ENCODE results near the gene ARL2. TPM values are rescaled to one million over a fixed set of nuclear protein-coding genes. Genes with fewer than 3 reads are reported as not detected.
A peak's percentile ranks its signal among the peaks of the same experiment; 100 is the strongest.
"Not testable (repeated sequence)": the region's sequence is repeated elsewhere in the genome, so short reads cannot be mapped to it uniquely, and the experiment has no call there.

Gene ARL2
- 10 to 100 TPM; 58.5 to 59.4 TPM for total RNA-seq

GRCh38 chr11:65013888-65014725, at the start of gene ARL2:
TSS of gene ARL2 (plus strand) at chr11:65014160. CDS start at chr11:65014208, 48 bp downstream.
- CTCF ChIA-PET: interaction anchor here (0.6 to 3.4 kb wide), 31 partner anchors 10 to 247 kb away, joined by 3 to 25 read pairs (median 4); partner anchors contain the start of genes BATF2, CDCA5, EHD1 and FAU
- H3K4me3 Mint-ChIP-seq: peak within 1 kb of the TSS; percentile 94
- peak; percentile 85 for DNase-seq
- H3K27me3 Mint-ChIP-seq: no peaks in the 10 kb centered on the region
- H3K36me3 Mint-ChIP-seq (ENCODE audit: low read depth): peaks cover 14% of the 10 kb centered on the region
- peaks cover 30% of the 10 kb centered on the region for H3K4me1 Mint-ChIP-seq
- peak within 1 kb of the TSS; percentile 98 for H3K27ac Mint-ChIP-seq
- H3K9me3 Mint-ChIP-seq: no peaks in the 10 kb centered on the region
- POLR2A ChIA-PET: interaction anchor here (0.6 to 4.5 kb wide), 35 partner anchors 11 to 463 kb away, joined by 3 to 56 read pairs (median 4); partner anchors contain the start of genes CDCA5, FAU, MAJIN and MAP4K2

GRCh38 chr11:64967375-64967774, 46.6 kb upstream of the ARL2 start:
- no peak for DNase-seq
- H3K4me1 Mint-ChIP-seq: peaks cover 55% of the 10 kb centered on the region
- ChIA-PET POLR2A (interaction anchor here (0.9 kb wide), 1 partner anchor 30 kb away, joined by 3 read pairs; no protein-coding TSS in a partner anchor), CTCF (interaction anchor here (1.1 kb wide), 1 partner anchor 108 kb away, joined by 3 read pairs; no protein-coding TSS in a partner anchor)
- H3K27ac Mint-ChIP-seq: peak overlapping the region; percentile 2
- H3K9me3 Mint-ChIP-seq: no peaks in the 10 kb centered on the region
- no peak overlapping the region for H3K4me3 Mint-ChIP-seq
- no peaks in the 10 kb centered on the region for H3K27me3 Mint-ChIP-seq
- H3K36me3 Mint-ChIP-seq (ENCODE audit: low read depth): no peaks in the 10 kb centered on the region

- Mint-ChIP-seq H3K27ac (peak overlapping the region; percentile 13), H3K4me3 (no peak overlapping the region), H3K27me3 (no peaks in the 10 kb centered on the region), H3K4me1 (peaks cover 59% of the 10 kb centered on the region), H3K9me3 (no peaks in the 10 kb centered on the region), H3K36me3 (ENCODE audit: low read depth) (no peaks in the 10 kb centered on the region)
- ChIA-PET CTCF (no interaction called here), POLR2A (no interaction called here)
- DNase-seq: no peak
Observed at GRCh38 chr11:64969209-64969608, 44.8 kb upstream of the ARL2 start.

DNA sequence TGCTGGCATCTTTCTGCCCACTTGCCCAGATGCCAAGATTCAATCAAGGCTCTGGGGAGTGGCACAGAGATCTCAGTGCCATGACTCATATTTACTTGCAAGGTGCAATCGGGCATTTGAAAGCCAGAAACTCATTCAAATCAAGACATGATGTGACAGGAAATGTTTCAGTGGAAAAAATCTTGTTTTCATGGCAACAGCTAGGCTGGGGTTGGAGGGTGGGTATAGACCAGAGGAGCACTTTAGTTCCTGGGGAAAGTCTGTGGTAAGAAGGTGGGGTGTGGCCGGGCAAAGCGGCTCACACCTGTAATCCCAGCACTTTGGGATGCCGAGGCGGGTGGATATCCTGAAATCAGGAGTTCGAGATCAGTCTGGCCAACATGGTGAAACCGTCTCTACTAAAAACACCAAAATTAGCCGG, 43.2 kb upstream of the ARL2 start:
- Mint-ChIP-seq H3K36me3 (ENCODE audit: low read depth) (no peaks in the 10 kb centered on the region), H3K4me1 (peaks cover 56% of the 10 kb centered on the region), H3K4me3 (peak overlapping the region; percentile 62), H3K9me3 (no peaks in the 10 kb centered on the region), H3K27me3 (no peaks in the 10 kb centered on the region), H3K27ac (peak overlapping the region; percentile 69)
- ChIA-PET CTCF (interaction anchor here (0.6 kb wide), 1 partner anchor 624 kb away, joined by 3 read pairs; no protein-coding TSS in a partner anchor), POLR2A (no interaction called here)
- peak; percentile 29 for DNase-seq

- ChIA-PET POLR2A (interaction anchor here (0.7 to 1.2 kb wide), 7 partner anchors 8 to 69 kb away, joined by 3 to 4 read pairs (median 3); partner anchors contain the start of genes ARL2 and SAC3D1), CTCF (interaction anchor here (0.6 to 1.2 kb wide), 2 partner anchors 139 to 623 kb away, joined by 3 to 4 read pairs; no protein-coding TSS in a partner anchor)
- no peaks in the 10 kb centered on the region for H3K9me3 Mint-ChIP-seq
- H3K4me3 Mint-ChIP-seq: peak within 1 kb of the TSS; percentile 62
- H3K36me3 Mint-ChIP-seq (ENCODE audit: low read depth): no peaks in the 10 kb centered on the region
- DNase-seq: peak; percentile 88
- H3K4me1 Mint-ChIP-seq: peaks cover 52% of the 10 kb centered on the region
- H3K27ac Mint-ChIP-seq: peak within 1 kb of the TSS; percentile 69
- no peaks in the 10 kb centered on the region for H3K27me3 Mint-ChIP-seq
Observed at GRCh38 chr11:64971421-64972233, 42.3 kb upstream of the ARL2 start, which contains the start of gene MAJIN. TSS of gene MAJIN (minus strand) at chr11:64972108. CDS start at chr11:64959405, 12,703 bp downstream.

DNA sequence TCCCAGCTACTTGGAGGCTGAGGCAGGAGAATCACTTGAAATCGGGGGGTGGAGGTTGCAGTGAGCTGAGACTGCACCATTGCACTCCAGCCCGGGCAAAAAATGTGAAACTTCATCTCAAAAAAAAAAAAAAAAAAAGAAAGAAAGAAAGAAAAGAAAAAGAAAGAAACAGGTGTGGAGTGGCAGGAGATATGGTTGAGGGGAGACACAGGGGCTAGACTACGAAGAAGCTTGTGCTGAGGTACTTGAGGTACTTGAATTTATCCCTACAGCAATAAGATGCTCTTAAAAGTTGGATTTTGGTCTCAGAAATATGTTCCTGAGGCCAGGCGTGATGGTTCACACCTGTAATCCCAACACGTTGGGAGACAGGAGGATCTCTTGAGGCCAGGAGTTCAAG, 39.8 kb upstream of the ARL2 start:
- no peaks in the 10 kb centered on the region for H3K36me3 Mint-ChIP-seq (ENCODE audit: low read depth)
- no peaks in the 10 kb centered on the region for H3K27me3 Mint-ChIP-seq
- no peak for DNase-seq
- H3K27ac Mint-ChIP-seq: no peak overlapping the region
- no peaks in the 10 kb centered on the region for H3K9me3 Mint-ChIP-seq
- peaks cover 35% of the 10 kb centered on the region for H3K4me1 Mint-ChIP-seq
- ChIA-PET POLR2A (no interaction called here), CTCF (interaction anchor here (0.7 kb wide), 1 partner anchor 14 kb away, joined by 6 read pairs; no protein-coding TSS in a partner anchor)
- H3K4me3 Mint-ChIP-seq: no peak overlapping the region

GRCh38 chr11:64976651-64977050, 37.3 kb upstream of the ARL2 start:
- H3K27me3 Mint-ChIP-seq: peaks cover 4% of the 10 kb centered on the region
- H3K9me3 Mint-ChIP-seq: no peaks in the 10 kb centered on the region
- H3K27ac Mint-ChIP-seq: no peak overlapping the region
- no peak for DNase-seq
- no peak overlapping the region for H3K4me3 Mint-ChIP-seq
- POLR2A ChIA-PET: no interaction called here
- peaks cover 17% of the 10 kb centered on the region for H3K4me1 Mint-ChIP-seq
- no peaks in the 10 kb centered on the region for H3K36me3 Mint-ChIP-seq (ENCODE audit: low read depth)
- CTCF ChIA-PET: no interaction called here

DNA sequence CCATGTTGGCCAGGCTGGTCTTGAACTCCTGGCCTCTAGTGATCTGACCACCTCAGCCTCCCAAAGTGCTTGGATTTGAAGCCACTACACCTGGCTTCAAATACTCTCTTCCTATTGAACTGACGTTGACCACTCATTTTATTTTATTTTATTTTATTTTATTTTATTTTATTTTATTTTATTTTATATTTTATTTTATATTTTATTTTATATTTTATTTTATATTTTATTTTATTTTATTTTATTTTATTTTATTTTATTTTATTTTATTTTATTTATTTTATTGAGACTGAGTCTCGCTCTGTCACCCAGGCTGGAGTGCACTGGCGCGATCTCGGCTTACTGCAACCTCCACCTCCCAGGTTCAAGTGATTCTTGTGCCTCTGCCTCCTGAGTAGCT, 30.6 kb upstream of the ARL2 start:
- POLR2A ChIA-PET; H3K36me3 Mint-ChIP-seq (ENCODE audit: low read depth); H3K4me3 Mint-ChIP-seq; H3K9me3 Mint-ChIP-seq; CTCF ChIA-PET; H3K27ac Mint-ChIP-seq; DNase-seq; H3K4me1 Mint-ChIP-seq: not testable (repeated sequence)
- peaks cover 12% of the 10 kb centered on the region for H3K27me3 Mint-ChIP-seq

- POLR2A ChIA-PET: interaction anchor here (1.4 kb wide), 1 partner anchor 11 kb away, joined by 5 read pairs; no protein-coding TSS in a partner anchor
- Mint-ChIP-seq H3K4me1 (peaks cover 18% of the 10 kb centered on the region), H3K4me3 (no peak overlapping the region), H3K27me3 (peaks cover 3% of the 10 kb centered on the region), H3K9me3 (no peaks in the 10 kb centered on the region), H3K36me3 (ENCODE audit: low read depth) (no peaks in the 10 kb centered on the region), H3K27ac (no peak overlapping the region)
- DNase-seq: no peak
- CTCF ChIA-PET: interaction anchor here (0.6 to 2.1 kb wide), 2 partner anchors 14 to 26 kb away, joined by 6 read pairs; partner anchors contain the start of gene ARL2
Observed at GRCh38 chr11:64987998-64988854, 25.7 kb upstream of the ARL2 start.

DNA sequence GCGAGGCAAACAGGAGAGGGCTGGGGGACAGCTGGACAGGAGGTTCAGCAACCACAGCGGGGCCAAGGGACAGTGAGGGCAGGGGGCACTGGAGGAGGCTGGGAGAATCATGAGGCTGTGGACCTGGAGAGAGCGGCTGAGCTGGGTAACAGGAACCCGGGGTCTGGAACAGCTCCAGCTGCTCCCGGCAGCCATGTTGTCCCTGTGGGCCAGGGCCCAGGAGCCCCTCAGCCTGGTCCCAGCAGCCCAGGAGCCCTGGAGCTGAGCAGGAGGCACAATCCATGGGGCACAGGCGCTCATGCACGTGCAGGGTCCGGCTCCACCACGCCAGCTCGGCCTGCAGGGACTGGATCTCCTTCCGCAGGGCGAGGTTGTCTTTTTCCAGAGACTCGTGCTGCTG, 24.5 kb upstream of the ARL2 start:
- no peak overlapping the region for H3K4me3 Mint-ChIP-seq
- peaks cover 18% of the 10 kb centered on the region for H3K4me1 Mint-ChIP-seq
- no peaks in the 10 kb centered on the region for H3K36me3 Mint-ChIP-seq (ENCODE audit: low read depth)
- ChIA-PET POLR2A (interaction anchor here (1.4 kb wide), 1 partner anchor 10 kb away, joined by 5 read pairs; no protein-coding TSS in a partner anchor), CTCF (interaction anchor here (2.1 kb wide), 1 partner anchor 25 kb away, joined by 6 read pairs; the partner anchor contains the start of gene ARL2)
- H3K27me3 Mint-ChIP-seq: peaks cover 2% of the 10 kb centered on the region
- no peak for DNase-seq
- H3K9me3 Mint-ChIP-seq: no peaks in the 10 kb centered on the region
- H3K27ac Mint-ChIP-seq: no peak overlapping the region

DNA sequence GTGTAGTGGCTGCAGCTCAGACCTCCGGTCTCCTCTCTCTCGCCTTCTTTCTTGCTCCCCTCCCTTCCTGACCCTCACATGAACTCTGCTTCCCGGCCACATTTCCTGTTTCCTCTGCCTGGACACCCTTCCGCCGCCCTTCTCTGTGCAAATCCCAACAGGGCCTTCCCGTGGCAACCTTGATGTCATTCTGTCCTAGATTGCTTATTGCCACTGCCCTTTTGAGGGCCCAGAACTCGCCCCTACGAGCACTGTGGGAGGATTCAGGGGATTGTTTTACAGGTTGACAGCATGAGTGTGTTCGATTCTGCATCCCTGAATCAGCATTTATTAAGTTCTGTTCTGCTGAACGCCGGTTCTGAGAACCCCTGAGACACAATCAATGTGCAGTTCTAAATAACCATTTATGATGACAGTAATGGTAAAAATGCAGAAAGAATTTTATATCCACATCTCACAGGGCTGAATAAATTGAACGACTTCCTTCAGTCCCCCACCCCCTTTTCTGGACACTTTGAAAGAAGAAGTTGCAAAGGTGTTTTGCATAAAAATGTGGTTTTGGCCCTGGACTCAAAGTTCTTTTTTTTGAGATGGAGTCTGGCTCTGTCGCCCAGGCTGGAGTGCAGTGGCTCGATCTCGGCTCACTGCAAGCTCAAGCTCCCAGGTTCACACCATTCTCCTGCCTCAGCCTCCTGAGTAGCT, 23.6 kb upstream of the ARL2 start:
- POLR2A ChIA-PET: interaction anchor here (1.6 kb wide), 1 partner anchor 19 kb away, joined by 4 read pairs; the partner anchor contains the start of gene MAJIN
- Mint-ChIP-seq H3K4me1 (peaks cover 18% of the 10 kb centered on the region), H3K27me3 (no peaks in the 10 kb centered on the region), H3K36me3 (ENCODE audit: low read depth) (no peaks in the 10 kb centered on the region), H3K4me3 (peak overlapping the region; percentile 19), H3K9me3 (no peaks in the 10 kb centered on the region), H3K27ac (peak overlapping the region; percentile 27)
- CTCF ChIA-PET: interaction anchor here (2.1 kb wide), 1 partner anchor 24 kb away, joined by 6 read pairs; the partner anchor contains the start of gene ARL2
- no peak for DNase-seq

Measured in activated CD4-positive, alpha-beta memory T cell treated with anti-CD3 and anti-CD28 coated beads, Interleukin-2, amount 10 ng/mL, durations not matched to agents 7 days and 5 days (primary cell).